Left ventricle myocardium inferior (tissue), 1 donor: Measurements from ENCODE around the gene BCAS4. TPM values are rescaled to one million over a fixed set of nuclear protein-coding genes. Genes with fewer than 3 reads are reported as not detected.

Experiments used
- DNase-seq: peaks from one replicate; pipeline ENCODE4 v3.0.0-alpha.2; 2020
- H3K27ac ChIP-seq: fragments of 200-600 bp; replicated peaks from 2 replicates; pipeline ENCODE4 v1.8.0; 2021
- H3K27me3 ChIP-seq: fragments of 200-600 bp; 2 replicates; pipeline ENCODE4 v1.8.0; 2021; ENCODE audit warnings: low read depth
- H3K36me3 ChIP-seq: fragments of 200-600 bp; 2 replicates; pipeline ENCODE4 v1.8.0; 2021
- H3K4me1 ChIP-seq: fragments of 200-600 bp; 2 replicates; pipeline ENCODE4 v1.8.0; 2021
- H3K4me3 ChIP-seq: fragments of 200-600 bp; 2 replicates; pipeline ENCODE4 v1.8.0; 2021; ENCODE audit warnings: mild to moderate bottlenecking, moderate library complexity
- H3K9me3 ChIP-seq: fragments of 200-600 bp; replicated peaks from 2 replicates; pipeline ENCODE4 v1.8.0; 2021
- intact Hi-C: fragments of 100-400 bp; cut with micrococcal nuclease; formaldehyde crosslinking; loops from one replicate; pipeline ENCODE4 v1.11.0; 2022
- total RNA-seq: library from RNA; stranded (reverse); fragmentation: NEBNext Ultra II Directional; extraction: Animal tissue kit (Norgen Biotek cat#: 25700); gene quantifications from one replicate; pipeline ENCODE4 v1.2.1, GENCODE V29; 2021
- TF ChIP-seq, protein P1 (sequence below): fragments of 200-600 bp; IDR thresholded peaks from 2 replicates; pipeline ENCODE4 v1.8.0; 2021; ENCODE audit warnings: antibody characterized with exemption, mild to moderate bottlenecking, borderline replicate concordance
- donor health status: DM: no; HTN: yes; CAD: no; lungs with severe emphysema.

BCAS4 gene
- total RNA-seq, 1 donor from 2014 or later = 2.1 TPM

DNA sequence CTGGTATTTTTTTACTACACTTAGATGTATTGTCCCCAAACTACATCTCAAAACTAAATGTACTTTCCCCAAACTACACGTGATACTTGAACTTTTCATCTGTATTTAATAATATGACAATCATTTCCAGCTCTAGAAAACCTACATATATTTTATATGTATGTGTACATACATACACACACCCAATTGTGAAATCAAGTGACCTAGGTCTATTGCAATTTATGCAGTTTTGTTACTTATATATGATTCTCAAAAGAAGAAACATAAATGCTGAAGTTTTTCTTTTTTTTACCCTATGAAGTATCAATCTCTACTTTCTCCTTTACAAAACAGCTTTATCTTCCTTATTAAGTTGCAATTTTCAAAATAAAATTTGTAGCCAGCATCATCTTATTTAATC is 131.7 kb downstream of the BCAS4 start:
- Histone ChIP-seq H3K4me1 (peaks cover 95% of the 10 kb centered on the region), H3K27me3 (no peaks in the 10 kb centered on the region), H3K36me3 (peaks cover 9% of the 10 kb centered on the region), H3K27ac (no peak overlapping the region), H3K4me3 (no peak overlapping the region), H3K9me3 (no peaks in the 10 kb centered on the region)
- TF ChIP-seq, protein P1, sequence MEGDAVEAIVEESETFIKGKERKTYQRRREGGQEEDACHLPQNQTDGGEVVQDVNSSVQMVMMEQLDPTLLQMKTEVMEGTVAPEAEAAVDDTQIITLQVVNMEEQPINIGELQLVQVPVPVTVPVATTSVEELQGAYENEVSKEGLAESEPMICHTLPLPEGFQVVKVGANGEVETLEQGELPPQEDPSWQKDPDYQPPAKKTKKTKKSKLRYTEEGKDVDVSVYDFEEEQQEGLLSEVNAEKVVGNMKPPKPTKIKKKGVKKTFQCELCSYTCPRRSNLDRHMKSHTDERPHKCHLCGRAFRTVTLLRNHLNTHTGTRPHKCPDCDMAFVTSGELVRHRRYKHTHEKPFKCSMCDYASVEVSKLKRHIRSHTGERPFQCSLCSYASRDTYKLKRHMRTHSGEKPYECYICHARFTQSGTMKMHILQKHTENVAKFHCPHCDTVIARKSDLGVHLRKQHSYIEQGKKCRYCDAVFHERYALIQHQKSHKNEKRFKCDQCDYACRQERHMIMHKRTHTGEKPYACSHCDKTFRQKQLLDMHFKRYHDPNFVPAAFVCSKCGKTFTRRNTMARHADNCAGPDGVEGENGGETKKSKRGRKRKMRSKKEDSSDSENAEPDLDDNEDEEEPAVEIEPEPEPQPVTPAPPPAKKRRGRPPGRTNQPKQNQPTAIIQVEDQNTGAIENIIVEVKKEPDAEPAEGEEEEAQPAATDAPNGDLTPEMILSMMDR = no peak
- DNase-seq = no peak
- intact Hi-C loops = no loop called here

Other genes starting within 250 kb of the BCAS4 start
- 6.5 TPM for gene RIPOR3, start 103.5 kb upstream of the BCAS4 start, total RNA-seq
- 3.4 TPM for gene PARD6B, start 63.5 kb upstream of the BCAS4 start, total RNA-seq
- gene ADNP, start 136.4 kb downstream of the BCAS4 start, total RNA-seq = 27.3 TPM
- gene DPM1, start 163.5 kb downstream of the BCAS4 start, total RNA-seq = 44.9 TPM
- gene MOCS3, start 163.8 kb downstream of the BCAS4 start, total RNA-seq = 2.8 TPM
- gene KCNG1, start 228.0 kb downstream of the BCAS4 start, total RNA-seq = 0.30 TPM